ENCODE results near the gene B9D2. TPM values are rescaled to one million over a fixed set of nuclear protein-coding genes. Genes with fewer than 3 reads are reported as not detected.

The B9D2 gene
- total RNA-seq, 2 donors from 2014 or later: 0.52 to 5.3 TPM

GRCh38 chr19:41399091-41399490 is 35.1 kb upstream of the B9D2 start:
- Histone ChIP-seq H3K4me3 (no peak overlapping the region), H3K36me3 (replicated peaks in 1 of 2; ENCODE audit: insufficient read depth in 1 of 2, low read depth in 2 of 2) (no peaks in the 10 kb centered on the region), H3K27ac (no peak overlapping the region), H3K9me3 (no peaks in the 10 kb centered on the region), H3K4me1 (peaks cover 33% of the 10 kb centered on the region), H3K27me3 (no peaks in the 10 kb centered on the region)
- 46 to 51% methylated on average over 3 of the region's 3 CpGs for WGBS, 2 donors
- intact Hi-C loops (cut with DNase I): no loop called here
- DNase-seq (no peak), ATAC-seq (no peak)
- TF ChIP-seq CTCF (IDR thresholded peaks at IDR 0.05) (no peak), POLR2A (IDR thresholded peaks at IDR 0.05) (no peak)

GRCh38 chr19:41398598-41398997 is 34.6 kb upstream of the B9D2 start:
- no peaks in the 10 kb centered on the region for H3K36me3 ChIP-seq (replicated peaks in 1 of 2; ENCODE audit: insufficient read depth in 1 of 2, low read depth in 2 of 2)
- H3K9me3 ChIP-seq: no peaks in the 10 kb centered on the region
- no peak overlapping the region for H3K27ac ChIP-seq
- intact Hi-C loops (cut with DNase I): no loop called here
- no peak for TF ChIP-seq CTCF (IDR thresholded peaks at IDR 0.05)
- TF ChIP-seq POLR2A (IDR thresholded peaks at IDR 0.05): no peak
- WGBS, 2 donors: 9 to 30% methylated on average over 3 of the region's 3 CpGs
- DNase-seq (no peak), ATAC-seq (no peak)
- H3K4me1 ChIP-seq: peaks cover 32% of the 10 kb centered on the region
- H3K4me3 ChIP-seq: peak overlapping the region; percentile 96 to 97
- no peaks in the 10 kb centered on the region for H3K27me3 ChIP-seq

- H3K4me3 ChIP-seq: peak overlapping the region; percentile 96 to 97
- no peak for ATAC-seq
- no peaks in the 10 kb centered on the region for H3K36me3 ChIP-seq (replicated peaks in 1 of 2; ENCODE audit: insufficient read depth in 1 of 2, low read depth in 2 of 2)
- TF ChIP-seq POLR2A (IDR thresholded peaks at IDR 0.05): no peak
- no peak for TF ChIP-seq CTCF (IDR thresholded peaks at IDR 0.05)
- WGBS, 2 donors: 0% methylated on average over 5 of the region's 5 CpGs
- no peaks in the 10 kb centered on the region for H3K9me3 ChIP-seq
- no peak for DNase-seq
- intact Hi-C loops (cut with DNase I): no loop called here
- H3K27ac ChIP-seq: peak overlapping the region; percentile 85 to 95 (median 93)
- H3K27me3 ChIP-seq: no peaks in the 10 kb centered on the region
- peaks cover 27% of the 10 kb centered on the region for H3K4me1 ChIP-seq
Observed at GRCh38 chr19:41398050-41398418, 34.1 kb upstream of the B9D2 start.

- TF ChIP-seq CTCF (IDR thresholded peaks at IDR 0.05) (no peak), POLR2A (IDR thresholded peaks at IDR 0.05) (peak in 2 of 3 donors; percentile 57 to 61)
- no peaks in the 10 kb centered on the region for H3K27me3 ChIP-seq
- H3K9me3 ChIP-seq: no peaks in the 10 kb centered on the region
- H3K4me1 ChIP-seq: peaks cover 26% of the 10 kb centered on the region
- 0% methylated on average over 18 to 50 of the region's 50 CpGs for WGBS, 2 donors
- peak; percentile 100 for DNase-seq
- intact Hi-C loops (cut with DNase I): no loop called here
- H3K27ac ChIP-seq: peak within 1 kb of the TSS; percentile 85 to 95 (median 93)
- no peaks in the 10 kb centered on the region for H3K36me3 ChIP-seq (replicated peaks in 1 of 2; ENCODE audit: insufficient read depth in 1 of 2, low read depth in 2 of 2)
- H3K4me3 ChIP-seq: peak within 1 kb of the TSS; percentile 96 to 97
- peak; percentile 99 for ATAC-seq
Observed at GRCh38 chr19:41397086-41398049, 33.4 kb upstream of the B9D2 start, which contains the start of the genes BCKDHA and EXOSC5. Gene BCKDHA, plus strand, starts transcription at chr19:41397818. Its CDS starts 10 bp downstream, at chr19:41397828. Gene EXOSC5, minus strand, starts transcription at chr19:41397359. Its CDS starts 31 bp downstream, at chr19:41397328.
